ENCODE measurements around the gene FAM120A. TPM values are rescaled to one million over a fixed set of nuclear protein-coding genes. Genes with fewer than 3 reads are reported as not detected.

FAM120A gene
- total RNA-seq, 6 donors from 2014 or later = 102 to 137 (median 109) TPM

- Histone ChIP-seq H3K36me3 (peaks cover 0 to 5% (median 3%) of the 10 kb centered on the region in 4 donors), H3K4me3 (no peak overlapping the region), H3K27ac (no peak overlapping the region), H3K4me1 (no peaks in the 10 kb centered on the region), H3K9me3 (no peaks in the 10 kb centered on the region), H3K27me3 (no peaks in the 10 kb centered on the region)
- no peak for DNase-seq
- ATAC-seq (ENCODE audit: low FRiP score in 2 of 2) = no peak
- TF ChIP-seq CTCF (IDR thresholded peaks at IDR 0.05) = no peak
- TF ChIP-seq POLR2AphosphoS5 (IDR thresholded peaks at IDR 0.05) = no peak
- no peak for TF ChIP-seq POLR2A (IDR thresholded peaks at IDR 0.05)
- WGBS, 2 donors = 88 to 94% methylated on average over 8 of the region's 8 CpGs
Observed at GRCh38 chr9:93440896-93441580, 10.4 kb upstream of the FAM120A start.

- Histone ChIP-seq H3K4me1 (peaks cover 11 to 15% (median 13%) of the 10 kb centered on the region in 4 donors), H3K27me3 (no peaks in the 10 kb centered on the region), H3K27ac (no peak overlapping the region), H3K4me3 (no peak overlapping the region), H3K36me3 (peaks cover 8 to 39% (median 29%) of the 10 kb centered on the region in 4 donors), H3K9me3 (no peaks in the 10 kb centered on the region)
- TF ChIP-seq POLR2A (IDR thresholded peaks at IDR 0.05) (no peak), CTCF (IDR thresholded peaks at IDR 0.05) (no peak), EP300 (IDR thresholded peaks at IDR 0.05) (no peak), POLR2AphosphoS5 (IDR thresholded peaks at IDR 0.05) (no peak)
- 67 to 81% methylated on average over 3 of the region's 3 CpGs for WGBS, 2 donors
- ATAC-seq (ENCODE audit: low FRiP score in 2 of 2) = no peak
- no peak for DNase-seq
Observed at GRCh38 chr9:93446073-93446472, 5.4 kb upstream of the FAM120A start.

- no peak overlapping the region for H3K4me3 ChIP-seq
- ATAC-seq (ENCODE audit: low FRiP score in 2 of 2) = no peak
- H3K9me3 ChIP-seq = no peaks in the 10 kb centered on the region
- peaks cover 11 to 15% (median 13%) of the 10 kb centered on the region in 4 donors for H3K4me1 ChIP-seq
- 94 to 97% methylated on average over 4 of the region's 4 CpGs for WGBS, 2 donors
- TF ChIP-seq CTCF (IDR thresholded peaks at IDR 0.05) (no peak), POLR2AphosphoS5 (IDR thresholded peaks at IDR 0.05) (no peak), POLR2A (IDR thresholded peaks at IDR 0.05) (no peak), EP300 (IDR thresholded peaks at IDR 0.05) (no peak)
- H3K36me3 ChIP-seq = peaks cover 8 to 39% (median 29%) of the 10 kb centered on the region in 4 donors
- H3K27ac ChIP-seq = no peak overlapping the region
- no peaks in the 10 kb centered on the region for H3K27me3 ChIP-seq
- no peak for DNase-seq
Observed at GRCh38 chr9:93447655-93448054, 3.8 kb upstream of the FAM120A start.

- ATAC-seq (ENCODE audit: low FRiP score in 2 of 2) = peak; percentile 35 to 36
- H3K4me1 ChIP-seq = peaks cover 23 to 39% (median 37%) of the 10 kb centered on the region in 4 donors
- DNase-seq = peak; percentile 55 to 90
- peak overlapping the region; percentile 47 to 93 (median 65) for H3K4me3 ChIP-seq
- 0 to 1% methylated on average over 20 to 25 of the region's 92 CpGs for WGBS, 2 donors
- TF ChIP-seq POLR2A (IDR thresholded peaks at IDR 0.05) (peak in 1 of 4 donors; percentile 4), POLR2AphosphoS5 (IDR thresholded peaks at IDR 0.05) (no peak), EP300 (IDR thresholded peaks at IDR 0.05) (no peak), CTCF (IDR thresholded peaks at IDR 0.05) (peak in 5 of 6 experiments; percentile 23 to 80 (median 47))
- no peaks in the 10 kb centered on the region for H3K9me3 ChIP-seq
- no peaks in the 10 kb centered on the region for H3K27me3 ChIP-seq
- peaks cover 4 to 23% (median 17%) of the 10 kb centered on the region in 4 donors for H3K36me3 ChIP-seq
- H3K27ac ChIP-seq = peak overlapping the region; percentile 95 to 98 (median 97)
Observed at GRCh38 chr9:93451849-93452709, 594 bp downstream of the FAM120A start.

Measured in upper lobe of left lung (tissue), 6 donors.